ENCODE measurements around the gene PRSS50. TPM values are rescaled to one million over a fixed set of nuclear protein-coding genes. Genes with fewer than 3 reads are reported as not detected.

The PRSS50 gene
- total and polyA plus RNA-seq, 4 donors: 0.02 to 0.33 (median 0.25) TPM; not detected in 1

- no peaks in the 10 kb centered on the region for H3K36me3 ChIP-seq (ENCODE audit: control insufficient read depth in 4 of 4, insufficient read depth in 3 of 4, low read depth in 1 of 4, low read length in 3 of 4)
- no peaks in the 10 kb centered on the region for H3K9me3 ChIP-seq (ENCODE audit: control insufficient read depth in 4 of 4, low read length in 3 of 4)
- no peaks in the 10 kb centered on the region for H3K27me3 ChIP-seq (ENCODE audit: control insufficient read depth in 4 of 4, insufficient read depth in 4 of 4, low read length in 3 of 4)
- no peak overlapping the region for H3K4me3 ChIP-seq (ENCODE audit: low read depth in 1 of 3, low read length in 3 of 3)
- no peak overlapping the region for H3K9ac ChIP-seq (ENCODE audit: low read depth in 1 of 2, low read length in 2 of 2)
- no peak for DNase-seq (ENCODE audit: low spot score)
- no peak overlapping the region for H3K27ac ChIP-seq (ENCODE audit: low read depth in 1 of 2, low read length in 2 of 2)
- TF ChIP-seq HNF4A (conservative IDR thresholded peaks at IDR 0.05) (no peak), MAX (IDR thresholded peaks at IDR 0.05) (no peak), FOXA1 (IDR thresholded peaks at IDR 0.05) (no peak), ATF3 (IDR thresholded peaks at IDR 0.05) (no peak), RXRA (IDR thresholded peaks at IDR 0.05) (no peak), EGR1 (IDR thresholded peaks at IDR 0.05; ENCODE audit: low read depth in 2 of 2) (no peak), FOXA2 (IDR thresholded peaks at IDR 0.05) (no peak), TAF1 (conservative IDR thresholded peaks at IDR 0.05) (no peak), ZBTB33 (IDR thresholded peaks at IDR 0.05) (no peak), HNF4G (IDR thresholded peaks at IDR 0.05) (no peak), RAD21 (IDR thresholded peaks at IDR 0.05) (no peak), JUND (IDR thresholded peaks at IDR 0.05) (no peak)
- WGBS: 94% methylated on average over 41 of the region's 41 CpGs
- H3K4me1 ChIP-seq (ENCODE audit: control insufficient read depth in 4 of 4, insufficient read depth in 4 of 4, low read length in 3 of 4): no peaks in the 10 kb centered on the region
These were observed 32.9 kb upstream of the PRSS50 start for GRCh38 chr3:46750555-46751038.

GRCh38 chr3:46749129-46749528 lies 31.5 kb upstream of the PRSS50 start:
- Histone ChIP-seq H3K36me3 (ENCODE audit: control insufficient read depth in 4 of 4, insufficient read depth in 3 of 4, low read depth in 1 of 4, low read length in 3 of 4) (no peaks in the 10 kb centered on the region), H3K9ac (ENCODE audit: low read depth in 1 of 2, low read length in 2 of 2) (no peak overlapping the region), H3K9me3 (ENCODE audit: control insufficient read depth in 4 of 4, low read length in 3 of 4) (no peaks in the 10 kb centered on the region), H3K27ac (ENCODE audit: low read depth in 1 of 2, low read length in 2 of 2) (no peak overlapping the region), H3K4me1 (ENCODE audit: control insufficient read depth in 4 of 4, insufficient read depth in 4 of 4, low read length in 3 of 4) (no peaks in the 10 kb centered on the region), H3K4me3 (ENCODE audit: low read depth in 1 of 3, low read length in 3 of 3) (no peak overlapping the region), H3K27me3 (ENCODE audit: control insufficient read depth in 4 of 4, insufficient read depth in 4 of 4, low read length in 3 of 4) (no peaks in the 10 kb centered on the region)
- TF ChIP-seq ATF3 (IDR thresholded peaks at IDR 0.05) (no peak), TAF1 (conservative IDR thresholded peaks at IDR 0.05) (no peak), HNF4A (conservative IDR thresholded peaks at IDR 0.05) (no peak), MAX (IDR thresholded peaks at IDR 0.05) (no peak), YY1 (IDR thresholded peaks at IDR 0.05) (no peak), JUND (IDR thresholded peaks at IDR 0.05) (no peak), FOXA1 (IDR thresholded peaks at IDR 0.05) (no peak), RAD21 (IDR thresholded peaks at IDR 0.05) (no peak), GABPA (IDR thresholded peaks at IDR 0.05 in 1 of 2, conservative IDR thresholded peaks at IDR 0.05 in 1 of 2) (no peak), HNF4G (IDR thresholded peaks at IDR 0.05) (no peak), NR2F2 (IDR thresholded peaks at IDR 0.05) (no peak)
- WGBS: 91% methylated on average over 4 of the region's 4 CpGs
- no peak for DNase-seq (ENCODE audit: low spot score)

- Histone ChIP-seq H3K4me3 (ENCODE audit: low read depth in 1 of 3, low read length in 3 of 3) (no peak overlapping the region), H3K9me3 (ENCODE audit: control insufficient read depth in 4 of 4, low read length in 3 of 4) (no peaks in the 10 kb centered on the region), H3K9ac (ENCODE audit: low read depth in 1 of 2, low read length in 2 of 2) (no peak overlapping the region), H3K27me3 (ENCODE audit: control insufficient read depth in 4 of 4, insufficient read depth in 4 of 4, low read length in 3 of 4) (no peaks in the 10 kb centered on the region), H3K27ac (ENCODE audit: low read depth in 1 of 2, low read length in 2 of 2) (no peak overlapping the region), H3K36me3 (ENCODE audit: control insufficient read depth in 4 of 4, insufficient read depth in 3 of 4, low read depth in 1 of 4, low read length in 3 of 4) (no peaks in the 10 kb centered on the region), H3K4me1 (ENCODE audit: control insufficient read depth in 4 of 4, insufficient read depth in 4 of 4, low read length in 3 of 4) (no peaks in the 10 kb centered on the region)
- 94% methylated on average over 2 of the region's 2 CpGs for WGBS
- no peak for DNase-seq (ENCODE audit: low spot score)
- TF ChIP-seq EGR1 (IDR thresholded peaks at IDR 0.05; ENCODE audit: low read depth in 2 of 2) (no peak), ZBTB33 (IDR thresholded peaks at IDR 0.05) (no peak), SP1 (IDR thresholded peaks at IDR 0.05) (no peak), FOXA2 (IDR thresholded peaks at IDR 0.05) (no peak), TAF1 (conservative IDR thresholded peaks at IDR 0.05) (no peak), REST (IDR thresholded peaks at IDR 0.05) (no peak), RAD21 (IDR thresholded peaks at IDR 0.05) (no peak), GABPA (IDR thresholded peaks at IDR 0.05 in 1 of 2, conservative IDR thresholded peaks at IDR 0.05 in 1 of 2) (no peak), RXRA (IDR thresholded peaks at IDR 0.05) (no peak), HNF4A (conservative IDR thresholded peaks at IDR 0.05) (no peak), YY1 (IDR thresholded peaks at IDR 0.05) (no peak), NR2F2 (IDR thresholded peaks at IDR 0.05) (no peak)
These were observed 30.5 kb upstream of the PRSS50 start for GRCh38 chr3:46748170-46748569.

Measured in liver (tissue), 9 donors.